ENCODE data around the gene ABHD2. TPM values are rescaled to one million over a fixed set of nuclear protein-coding genes. Genes with fewer than 3 reads are reported as not detected.

The ABHD2 gene
- total and polyA plus RNA-seq, 2 donors (not counting 3 experiments of a cell fraction or from before 2014, with no cell fraction given): 14.0 to 62.2 TPM

DNA sequence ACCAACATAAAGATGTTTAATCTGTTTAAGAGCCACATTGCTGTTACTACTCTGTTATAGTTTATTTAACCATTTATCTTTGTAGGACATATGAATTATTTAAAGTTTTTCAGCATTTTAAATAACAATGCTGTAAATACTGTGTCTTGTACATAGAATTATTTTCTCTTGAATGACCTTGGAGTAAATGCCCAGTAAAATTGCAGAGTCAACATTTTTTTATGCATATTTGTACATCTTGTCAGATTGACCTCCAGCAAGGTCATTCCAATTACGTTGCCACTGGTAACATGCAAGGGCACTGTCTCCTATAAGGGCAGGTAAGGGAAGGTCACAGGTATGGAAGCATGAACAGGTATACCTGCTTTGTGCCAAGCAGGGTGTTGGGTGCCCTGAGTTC lies 68.8 kb downstream of the ABHD2 start:
- H3K4me1 ChIP-seq (ENCODE audit: control insufficient read depth, extremely low read depth, insufficient read depth, low read length): no peaks in the 10 kb centered on the region
- H4K20me1 ChIP-seq (replicated peaks; ENCODE audit: control insufficient read depth, extremely low read depth, insufficient read depth, low read length): no peaks in the 10 kb centered on the region
- no peak overlapping the region for H3K4me2 ChIP-seq (ENCODE audit: insufficient read depth, low read length)
- DNase-seq (ENCODE audit: low read depth, low spot score) (no peak), FAIRE-seq (no peak)
- intact Hi-C loops (cut with micrococcal nuclease): no loop called here
- H3K9me1 ChIP-seq (replicated peaks; ENCODE audit: control insufficient read depth, extremely low read depth, insufficient read depth, low read length): no peaks in the 10 kb centered on the region
- CTCF ChIA-PET: interaction anchor here (1.5 kb wide), 1 partner anchor 11 kb away, joined by 4 read pairs; no protein-coding TSS in a partner anchor
- H3K27me3 ChIP-seq (ENCODE audit: control insufficient read depth in 2 of 2, insufficient read depth in 2 of 2, low read length in 2 of 2): no peaks in the 10 kb centered on the region
- H3K9me3 ChIP-seq (replicated peaks; ENCODE audit: control insufficient read depth, insufficient read depth, low read length): no peaks in the 10 kb centered on the region
- BruUV-seq (replicated peaks): no TSS peak
- H2AFZ ChIP-seq (ENCODE audit: low read depth, low read length): no peak overlapping the region
- dilution Hi-C loops (cut with MboI; ENCODE audit: extremely low pct_ligation_motif_present, low sequenced_read_pairs): loop anchor here (25.0 kb wide), 1 partner anchor 95 kb away; no protein-coding TSS in a partner anchor
- TF ChIP-seq JUN (IDR thresholded peaks at IDR 0.05; ENCODE audit: borderline replicate concordance, insufficient read depth, insufficient read length, low read depth) (no peak), EZH2 (IDR thresholded peaks at IDR 0.05; ENCODE audit: borderline replicate concordance, low read depth, low read length, severe bottlenecking) (no peak), POLR2AphosphoS5 (IDR thresholded peaks at IDR 0.05; ENCODE audit: insufficient read depth, low read depth, low read length) (no peak), GATA2 (IDR thresholded peaks at IDR 0.05; ENCODE audit: insufficient read depth, insufficient read length, low read depth, low read length) (no peak), POLR2A (IDR thresholded peaks at IDR 0.05; ENCODE audit: low read depth, low read length) (no peak), MYC (IDR thresholded peaks at IDR 0.05; ENCODE audit: low read depth, low read length) (no peak), FOS (IDR thresholded peaks at IDR 0.05; ENCODE audit: borderline replicate concordance, insufficient read depth, low read length) (no peak)
- TF ChIP-seq, protein P1, sequence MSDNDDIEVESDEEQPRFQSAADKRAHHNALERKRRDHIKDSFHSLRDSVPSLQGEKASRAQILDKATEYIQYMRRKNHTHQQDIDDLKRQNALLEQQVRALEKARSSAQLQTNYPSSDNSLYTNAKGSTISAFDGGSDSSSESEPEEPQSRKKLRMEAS (IDR thresholded peaks at IDR 0.05; ENCODE audit: insufficient read depth, insufficient read length): no peak
- TF ChIP-seq, protein P2, sequence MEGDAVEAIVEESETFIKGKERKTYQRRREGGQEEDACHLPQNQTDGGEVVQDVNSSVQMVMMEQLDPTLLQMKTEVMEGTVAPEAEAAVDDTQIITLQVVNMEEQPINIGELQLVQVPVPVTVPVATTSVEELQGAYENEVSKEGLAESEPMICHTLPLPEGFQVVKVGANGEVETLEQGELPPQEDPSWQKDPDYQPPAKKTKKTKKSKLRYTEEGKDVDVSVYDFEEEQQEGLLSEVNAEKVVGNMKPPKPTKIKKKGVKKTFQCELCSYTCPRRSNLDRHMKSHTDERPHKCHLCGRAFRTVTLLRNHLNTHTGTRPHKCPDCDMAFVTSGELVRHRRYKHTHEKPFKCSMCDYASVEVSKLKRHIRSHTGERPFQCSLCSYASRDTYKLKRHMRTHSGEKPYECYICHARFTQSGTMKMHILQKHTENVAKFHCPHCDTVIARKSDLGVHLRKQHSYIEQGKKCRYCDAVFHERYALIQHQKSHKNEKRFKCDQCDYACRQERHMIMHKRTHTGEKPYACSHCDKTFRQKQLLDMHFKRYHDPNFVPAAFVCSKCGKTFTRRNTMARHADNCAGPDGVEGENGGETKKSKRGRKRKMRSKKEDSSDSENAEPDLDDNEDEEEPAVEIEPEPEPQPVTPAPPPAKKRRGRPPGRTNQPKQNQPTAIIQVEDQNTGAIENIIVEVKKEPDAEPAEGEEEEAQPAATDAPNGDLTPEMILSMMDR (IDR thresholded peaks at IDR 0.05; ENCODE audit: extremely low read depth in 1 of 2, insufficient read depth in 1 of 2, low read depth in 1 of 2, low read length in 2 of 2): no peak
- H3K36me3 ChIP-seq (ENCODE audit: control insufficient read depth in 2 of 2, extremely low read depth in 1 of 2, insufficient read depth in 2 of 2, low read length in 2 of 2): peaks cover 0 to 5% of the 10 kb centered on the region in 2 experiments
- H3K4me3 ChIP-seq (replicated peaks in 1 of 3; ENCODE audit: insufficient read depth in 1 of 3, low read depth in 1 of 3, low read length in 3 of 3): no peak overlapping the region
- POLR2A ChIA-PET: no interaction called here
- no peak overlapping the region for H3K9ac ChIP-seq (replicated peaks; ENCODE audit: extremely low read depth, insufficient read depth, low read length)
- no peaks in the 10 kb centered on the region for H3K79me2 ChIP-seq (ENCODE audit: control insufficient read depth, insufficient read depth, low read length)
- no peak overlapping the region for H3K27ac ChIP-seq (ENCODE audit: insufficient read depth, low read depth, low read length)

All from endothelial cell of umbilical vein (primary cell).